Neural cell (in vitro differentiated cells): ENCODE measurements around the gene PLA2G6. TPM values are rescaled to one million over a fixed set of nuclear protein-coding genes. Genes with fewer than 3 reads are reported as not detected.
A peak's percentile ranks its signal among the peaks of the same experiment; 100 is the strongest.

ENCODE experiments used
- H2AFZ ChIP-seq: fragments of 200-600, 300-800 bp; sonication (generic), shearing (Covaris generic); 2 replicates; pipeline ENCODE4 v1.6.0; 2014; ENCODE audit warnings: low read depth, mild to moderate bottlenecking, antibody characterized with exemption, low read length, moderate library complexity
- H3F3A ChIP-seq: fragments of 200-600 bp; shearing (Covaris generic); 2 replicates; pipeline ENCODE4 v1.6.1; 2016; ENCODE audit warnings: mild to moderate bottlenecking, moderate library complexity, mixed read lengths, antibody characterized with exemption, low read length; ENCODE audit not compliant: insufficient read depth, poor library complexity, severe bottlenecking
- H3K27ac ChIP-seq: fragments of 200-600, 300-800 bp; sonication (generic), shearing (Covaris generic); 2 replicates; pipeline ENCODE4 v1.5.1; 2014; ENCODE audit warnings: mild to moderate bottlenecking, low read length, moderate library complexity
- H3K27me3 ChIP-seq: fragments of 300-800, 200-600 bp; sonication (generic), shearing (Covaris generic); 2 replicates; pipeline ENCODE4 v1.6.0; 2014; ENCODE audit warnings: mild to moderate bottlenecking, low read depth, low read length, moderate library complexity; ENCODE audit not compliant: insufficient read depth
- H3K36me3 ChIP-seq: fragments of 300-800, 200-600 bp; sonication (generic), shearing (Covaris generic); 2 replicates; pipeline ENCODE4 v1.5.1; 2014; ENCODE audit warnings: mild to moderate bottlenecking, antibody characterized with exemption, low read length, moderate library complexity; ENCODE audit not compliant: insufficient read depth
- H3K4me2 ChIP-seq: fragments of 300-800, 200-600 bp; sonication (generic), shearing (Covaris generic); 2 replicates; pipeline ENCODE4 v1.6.0; 2014; ENCODE audit warnings: mild to moderate bottlenecking, low read length
- H3K4me3 ChIP-seq: fragments of 300-800, 200-600 bp; sonication (generic), shearing (Covaris generic); 2 replicates; pipeline ENCODE4 v1.5.1; 2014; ENCODE audit warnings: mild to moderate bottlenecking, low read length, moderate library complexity
- H3K79me2 ChIP-seq: fragments of 200-600 bp; shearing (Covaris generic); replicated peaks from 2 replicates; pipeline ENCODE4 v1.6.0; 2014; ENCODE audit warnings: mild to moderate bottlenecking, low read length, moderate library complexity; ENCODE audit not compliant: insufficient read depth
- H3K9ac ChIP-seq: fragments of 300-800, 200-600 bp; sonication (generic), shearing (Covaris generic); 2 replicates; pipeline ENCODE4 v1.6.1; 2016; ENCODE audit warnings: mild to moderate bottlenecking, low read length, mixed read lengths
- H3K9me2 ChIP-seq: fragments of 200-600 bp; shearing (Covaris generic); 2 replicates; pipeline ENCODE4 v1.6.1; 2016; ENCODE audit warnings: mild to moderate bottlenecking, low read length, mixed read lengths; ENCODE audit not compliant: insufficient read depth
- H3K9me3 ChIP-seq: fragments of 200-600, 300-800 bp; sonication (generic), shearing (Covaris generic); 2 replicates; pipeline ENCODE4 v1.6.1; 2016; ENCODE audit warnings: mild to moderate bottlenecking, mixed run types, low read length, moderate library complexity, mixed read lengths
- H4K20me1 ChIP-seq: fragments of 200-600 bp; shearing (Covaris generic); 2 replicates; pipeline ENCODE4 v1.6.1; 2016; ENCODE audit warnings: mild to moderate bottlenecking, mixed run types; ENCODE audit not compliant: insufficient read depth
- CTCF ChIP-seq: fragments of 450-650 bp; IDR thresholded peaks from 2 replicates; pipeline ENCODE4 v1.5.1; 2014; ENCODE audit warnings: antibody characterized with exemption, mild to moderate bottlenecking, moderate library complexity; ENCODE audit not compliant: poor library complexity, severe bottlenecking
- EP300 ChIP-seq: fragments of 450-650 bp; conservative IDR thresholded peaks from 2 replicates; pipeline ENCODE4 v1.6.1; 2014; ENCODE audit warnings: antibody characterized with exemption, mild to moderate bottlenecking, moderate library complexity; ENCODE audit not compliant: poor library complexity, severe bottlenecking
- EZH2 ChIP-seq: fragments of 200-600, 300-800 bp; shearing (Covaris generic), sonication (generic); IDR thresholded peaks from 2 replicates; pipeline ENCODE4 v1.6.1; 2014; ENCODE audit warnings: antibody characterized with exemption, low read length, borderline replicate concordance, mild to moderate bottlenecking; ENCODE audit not compliant: insufficient read depth, poor library complexity, severe bottlenecking
- MXI1 ChIP-seq: fragments of 450-650 bp; conservative IDR thresholded peaks from 2 replicates; pipeline ENCODE4 v1.6.1; 2014; ENCODE audit warnings: antibody characterized with exemption, mild to moderate bottlenecking; ENCODE audit not compliant: poor library complexity, severe bottlenecking
- POLR2AphosphoS5 ChIP-seq: IDR thresholded peaks from 2 replicates; pipeline ENCODE4 v1.6.1; 2012
- RAD21 ChIP-seq: fragments of 450-650 bp; conservative IDR thresholded peaks from 2 replicates; pipeline ENCODE4 v1.6.1; 2014; ENCODE audit warnings: antibody characterized with exemption, mild to moderate bottlenecking, moderate library complexity
- REST ChIP-seq: IDR thresholded peaks from 2 replicates; pipeline ENCODE4 v1.6.1; 2012; ENCODE audit warnings: borderline replicate concordance
- SMC3 ChIP-seq: fragments of 450-650 bp; conservative IDR thresholded peaks from 2 replicates; pipeline ENCODE4 v1.6.1; 2014; ENCODE audit warnings: antibody characterized with exemption, mild to moderate bottlenecking, moderate library complexity; ENCODE audit not compliant: poor library complexity
- TAF1 ChIP-seq: IDR thresholded peaks from 2 replicates; pipeline ENCODE4 v1.6.1; 2012; ENCODE audit warnings: low read depth
- polyA plus RNA-seq: library from polyadenylated mRNA; depleted of rRNA; stranded (reverse); fragments of >200 nt; gene quantifications from 2 replicates; pipeline ENCODE4 v1.2.3, GENCODE V29; 2014

PLA2G6 gene
- polyA plus RNA-seq, 1 donor from 2014 or later = 18.5 TPM

GRCh38 chr22:38202437-38203089, 20.9 kb upstream of the PLA2G6 start:
- Histone ChIP-seq H3K79me2 (no peaks in the 10 kb centered on the region), H3K4me3 (peak overlapping the region; percentile 78), H2AFZ (no peak overlapping the region), H3K36me3 (no peaks in the 10 kb centered on the region), H3K27ac (no peak overlapping the region), H3K9me2 (no peaks in the 10 kb centered on the region), H4K20me1 (no peaks in the 10 kb centered on the region), H3K27me3 (peaks cover 21% of the 10 kb centered on the region), H3F3A (no peaks in the 10 kb centered on the region), H3K9me3 (no peaks in the 10 kb centered on the region), H3K9ac (peak overlapping the region; percentile 66), H3K4me2 (peak overlapping the region; percentile 25)
- TF ChIP-seq REST (no peak), RAD21 (no peak), MXI1 (peak; percentile 27), SMC3 (peak; percentile 5)

GRCh38 chr22:38201711-38202436, 20.2 kb upstream of the PLA2G6 start, which contains the start of gene MAFF:
TSS of gene MAFF (plus strand) at chr22:38201994. CDS start at chr22:38213854, 11,860 bp downstream.
- Histone ChIP-seq H3K27ac (no peak within 1 kb of the TSS), H3K4me3 (peak within 1 kb of the TSS; percentile 78), H3K4me2 (peak within 1 kb of the TSS; percentile 25), H2AFZ (no peak within 1 kb of the TSS), H3F3A (no peaks in the 10 kb centered on the region), H3K9me3 (no peaks in the 10 kb centered on the region), H3K9me2 (no peaks in the 10 kb centered on the region), H3K79me2 (no peaks in the 10 kb centered on the region), H3K9ac (peak within 1 kb of the TSS; percentile 66), H3K27me3 (peaks cover 21% of the 10 kb centered on the region), H3K36me3 (no peaks in the 10 kb centered on the region), H4K20me1 (no peaks in the 10 kb centered on the region)
- TF ChIP-seq SMC3 (peak; percentile 9), MXI1 (no peak), POLR2AphosphoS5 (peak; percentile 34), EP300 (no peak), EZH2 (no peak), TAF1 (no peak), RAD21 (no peak), REST (no peak), CTCF (no peak)
